ENCODE data around the gene SCAI. TPM values are rescaled to one million over a fixed set of nuclear protein-coding genes. Genes with fewer than 3 reads are reported as not detected.
A peak's percentile ranks its signal among the peaks of the same experiment; 100 is the strongest.
"Not testable (repeated sequence)": the region's sequence is repeated elsewhere in the genome, so short reads cannot be mapped to it uniquely, and the experiment has no call there.

SCAI gene
- total RNA-seq, result 7.2 TPM

DNA sequence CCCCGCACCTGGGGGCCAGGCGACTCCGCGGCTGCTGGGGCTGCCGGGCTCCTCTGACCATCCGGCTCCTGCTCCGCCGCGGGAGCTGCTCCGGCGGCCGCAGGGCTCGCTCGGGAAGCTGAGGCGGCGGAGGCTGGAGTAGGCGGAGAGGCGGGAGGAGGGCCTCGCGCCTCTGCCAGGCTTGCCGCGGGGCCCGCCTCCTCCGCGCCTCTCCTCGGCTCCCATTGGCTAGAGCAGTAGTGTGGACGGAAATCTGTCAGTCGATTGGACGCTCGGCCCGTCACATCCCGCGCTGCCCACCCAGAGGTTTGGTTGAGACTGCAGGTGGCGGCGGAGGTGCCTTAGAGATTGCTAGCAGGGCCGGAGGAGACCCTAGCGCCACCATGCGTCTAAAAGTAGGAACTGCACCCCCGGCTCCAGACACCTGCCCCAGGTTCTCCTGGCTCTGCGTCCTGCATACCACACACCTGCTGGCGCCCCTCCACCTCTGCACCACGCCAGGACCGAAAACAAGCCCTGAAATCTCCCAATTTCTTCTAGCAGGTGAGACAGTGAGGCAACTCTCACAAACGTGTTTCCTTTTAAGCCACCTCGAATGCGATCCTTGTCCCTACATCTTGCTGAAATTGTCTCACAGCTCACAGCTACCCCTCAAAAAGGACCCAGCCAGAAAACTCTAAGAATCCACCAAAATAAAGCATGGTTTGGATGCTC, at the start of gene SCAI:
SCAI (minus strand) TSS at position 152 of the 714 bp plus-strand sequence; CDS start at position 61, 91 bp downstream.
- peak; percentile 99 for DNase-seq (ENCODE audit: low spot score)

DNA sequence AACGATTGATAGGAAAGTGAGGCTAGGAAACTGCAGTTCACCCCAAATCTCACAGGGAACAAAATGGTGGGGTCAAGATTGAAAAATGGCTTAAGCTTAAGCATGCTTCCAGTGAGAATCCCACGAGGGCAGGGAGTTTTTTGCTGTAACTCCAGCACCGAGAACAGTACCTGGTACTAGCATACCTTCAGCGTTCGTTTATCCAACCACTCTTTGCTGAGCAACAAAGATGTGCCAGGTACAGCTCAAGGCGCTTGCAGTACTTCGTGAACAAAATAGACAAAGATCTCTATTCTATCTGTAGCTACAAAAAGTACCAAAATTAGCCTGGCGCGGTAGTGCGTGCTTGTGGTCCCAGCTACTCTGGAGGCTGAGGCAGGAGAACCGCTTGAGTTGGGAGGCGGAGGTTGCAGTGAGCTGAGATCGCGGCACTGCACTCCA, 47.1 kb upstream of the SCAI start:
- no peak for DNase-seq (ENCODE audit: low spot score)

DNA sequence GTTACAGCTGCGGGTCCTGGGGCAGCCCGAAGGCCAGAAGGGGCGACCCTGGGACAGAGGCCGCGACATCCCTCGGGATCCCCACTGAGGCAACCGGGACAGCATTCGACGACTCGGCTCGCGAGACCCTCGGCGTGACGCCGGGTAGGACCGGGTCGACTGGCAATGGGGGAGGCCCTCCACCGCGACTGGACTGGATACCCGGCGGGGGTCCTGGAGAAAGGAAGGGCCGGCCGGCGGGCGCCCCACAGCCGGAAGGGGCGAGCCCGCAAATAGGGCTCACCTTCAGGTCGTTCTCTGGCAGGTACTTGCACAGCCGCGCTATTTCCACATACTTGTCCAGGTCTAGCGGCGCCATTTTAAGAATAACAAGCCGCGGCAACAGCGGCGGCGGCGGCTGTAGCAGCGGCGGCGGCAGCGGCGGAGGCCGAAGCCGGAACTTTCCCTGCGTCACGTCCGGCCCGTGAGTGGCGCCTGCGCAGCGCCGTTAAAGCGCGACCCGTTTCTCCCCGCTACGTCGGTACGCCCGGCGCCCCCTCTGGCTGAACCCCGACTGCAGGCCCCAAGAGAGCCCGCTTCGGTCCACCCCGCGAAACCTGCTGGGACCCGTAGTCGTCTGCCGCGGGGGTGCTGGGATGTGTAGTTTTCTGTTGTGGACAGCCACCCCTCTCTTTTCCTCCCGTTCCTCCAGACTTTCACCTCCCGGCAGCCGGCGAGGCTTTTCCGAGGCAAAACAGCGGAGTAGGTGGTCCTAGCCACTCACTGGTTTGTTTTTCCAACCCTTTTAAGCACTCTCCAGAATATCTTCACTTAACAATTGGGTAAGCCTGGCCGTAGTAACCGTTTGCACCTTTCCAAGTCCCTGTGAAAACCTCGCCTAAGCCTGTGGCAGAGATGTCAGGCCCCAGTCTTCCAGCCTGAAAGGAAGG, 46.3 kb upstream of the SCAI start, which contains the start of gene PPP6C:
PPP6C (minus strand) TSS at position 443 of the 929 bp plus-strand sequence; CDS start at position 358, 85 bp downstream.
- peak; percentile 98 for DNase-seq (ENCODE audit: low spot score)

DNA sequence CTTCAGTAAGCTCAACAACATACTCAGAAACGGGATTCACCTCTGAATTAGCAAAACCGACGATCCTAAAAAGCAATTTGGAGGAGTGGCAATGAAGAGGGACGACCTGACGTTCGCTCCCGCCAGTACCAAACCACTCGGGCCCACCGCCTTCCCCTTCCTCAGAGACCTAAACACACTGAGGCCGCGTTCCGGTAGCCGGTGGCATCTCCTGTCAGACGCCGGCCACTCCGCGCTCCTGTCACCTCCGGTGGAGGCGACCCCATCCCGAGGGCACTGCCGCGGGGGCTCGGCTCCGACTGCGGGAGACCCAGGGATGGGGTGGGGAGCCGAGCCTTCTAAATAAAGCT, 45.7 kb upstream of the SCAI start:
- peak; percentile 53 for DNase-seq (ENCODE audit: low spot score)

DNA sequence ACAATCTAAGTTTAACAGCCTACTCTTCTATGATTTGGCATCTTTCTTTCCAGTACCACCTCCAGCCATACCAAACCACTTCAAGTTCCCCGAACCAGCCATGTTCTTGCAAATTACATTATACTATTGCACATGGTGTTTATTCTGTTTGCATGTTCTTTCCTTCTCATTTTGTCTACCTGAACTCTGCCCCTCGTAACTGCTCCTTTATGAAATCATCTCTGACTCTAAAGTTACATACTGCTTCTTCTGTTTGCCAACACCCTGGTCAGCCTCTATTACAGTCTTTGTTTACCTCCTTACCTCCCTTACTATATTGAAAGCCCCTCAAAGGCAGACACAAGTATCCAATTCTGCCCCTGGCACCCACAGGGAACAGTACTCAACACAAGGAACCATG, 40.2 kb upstream of the SCAI start:
- no peak for DNase-seq (ENCODE audit: low spot score)

DNA sequence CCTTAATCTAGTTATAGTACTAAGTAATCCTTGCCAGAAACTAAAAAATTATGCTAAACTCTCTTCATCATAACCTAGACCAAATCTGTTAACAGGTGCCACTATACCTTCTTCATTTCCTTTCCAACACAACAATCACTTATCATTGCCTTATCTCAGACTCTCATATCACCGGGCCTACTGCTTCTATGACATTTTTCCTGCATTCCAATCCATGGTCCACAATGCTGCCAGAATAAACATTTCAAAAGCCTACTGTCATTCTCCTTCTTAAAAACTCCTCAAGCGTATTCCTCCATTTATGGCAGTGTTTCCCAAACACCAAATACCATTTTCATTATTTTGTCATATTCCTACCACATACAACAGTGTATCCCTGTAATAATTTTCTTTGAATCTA, 39.7 kb upstream of the SCAI start:
- no peak for DNase-seq (ENCODE audit: low spot score)

DNA sequence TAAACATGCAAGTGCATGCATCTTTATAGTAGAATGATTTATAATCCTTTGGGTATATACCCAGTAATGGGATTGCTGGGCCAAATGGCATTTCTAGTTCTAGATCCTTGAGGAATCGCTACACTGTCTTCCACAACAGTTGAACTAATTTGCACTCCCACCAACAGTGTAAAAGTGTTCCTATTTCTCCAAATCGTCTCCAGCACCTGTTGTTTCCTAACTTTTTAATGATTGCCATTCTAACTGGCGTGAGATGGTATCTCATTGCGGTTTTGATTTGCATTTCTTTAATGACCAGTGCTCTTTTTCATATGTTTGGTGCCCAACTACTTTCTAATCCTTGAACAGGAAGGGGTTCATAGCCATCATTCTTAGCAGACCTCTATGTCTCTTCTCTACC, 38.4 kb upstream of the SCAI start:
- not testable (repeated sequence) for DNase-seq (ENCODE audit: low spot score)

DNA sequence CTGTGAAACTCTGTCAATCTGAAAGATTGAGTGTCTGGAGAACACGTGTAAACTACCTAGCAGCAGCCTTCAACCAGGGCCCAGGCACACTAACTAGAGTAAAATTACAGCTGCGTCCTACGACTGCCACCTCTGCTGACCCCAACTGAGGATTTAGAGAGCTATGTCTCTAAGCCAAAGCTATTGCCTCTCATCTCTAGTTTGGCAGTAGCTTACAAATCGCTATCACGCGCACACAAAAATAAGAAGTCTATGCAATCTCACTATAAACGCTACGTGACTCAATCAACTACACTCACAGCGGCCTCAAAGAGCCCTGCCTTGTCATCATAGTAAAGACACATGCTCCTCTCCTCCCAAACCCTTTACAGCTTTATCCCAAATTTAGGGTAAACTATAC, 37.5 kb upstream of the SCAI start:
- no peak for DNase-seq (ENCODE audit: low spot score)

DNA sequence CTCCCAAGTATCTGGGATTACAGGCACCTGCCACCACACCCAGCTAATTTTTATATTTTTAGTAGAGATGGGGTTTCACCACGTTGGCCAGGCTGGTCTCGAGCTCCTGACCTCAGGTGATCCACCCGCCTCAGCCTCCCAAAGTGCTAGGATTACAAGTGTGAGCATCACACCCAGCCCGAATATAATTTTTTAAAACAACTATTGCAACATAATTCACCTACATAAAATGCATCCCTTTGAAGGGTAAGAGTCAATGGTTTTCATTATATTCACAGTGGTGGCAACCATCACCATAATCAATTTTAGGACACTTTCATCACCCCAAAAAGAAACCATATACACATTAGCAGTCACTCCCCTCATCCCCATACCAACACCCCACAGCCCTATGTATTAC, 36.4 kb upstream of the SCAI start:
- DNase-seq (ENCODE audit: low spot score), result not testable (repeated sequence)

DNA sequence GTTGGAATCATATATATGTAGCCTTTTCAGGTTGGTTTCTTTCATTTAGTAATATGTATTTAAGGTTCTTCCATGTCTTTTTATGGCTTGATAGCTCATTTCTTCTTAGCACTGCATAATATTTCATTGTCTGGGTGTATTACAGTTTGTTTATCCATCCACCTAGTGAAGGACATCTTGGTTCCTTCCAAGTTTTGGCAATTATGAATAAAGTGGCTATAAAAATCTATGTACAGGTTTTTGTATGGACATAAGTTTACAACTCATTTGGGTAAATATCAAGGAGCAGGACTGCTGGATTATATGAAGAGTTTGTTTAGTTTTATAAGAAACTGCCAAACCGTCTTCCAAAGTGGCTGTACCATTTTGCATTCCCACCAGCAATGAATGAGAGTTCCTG, 34.6 kb upstream of the SCAI start:
- DNase-seq (ENCODE audit: low spot score), result no peak

DNA sequence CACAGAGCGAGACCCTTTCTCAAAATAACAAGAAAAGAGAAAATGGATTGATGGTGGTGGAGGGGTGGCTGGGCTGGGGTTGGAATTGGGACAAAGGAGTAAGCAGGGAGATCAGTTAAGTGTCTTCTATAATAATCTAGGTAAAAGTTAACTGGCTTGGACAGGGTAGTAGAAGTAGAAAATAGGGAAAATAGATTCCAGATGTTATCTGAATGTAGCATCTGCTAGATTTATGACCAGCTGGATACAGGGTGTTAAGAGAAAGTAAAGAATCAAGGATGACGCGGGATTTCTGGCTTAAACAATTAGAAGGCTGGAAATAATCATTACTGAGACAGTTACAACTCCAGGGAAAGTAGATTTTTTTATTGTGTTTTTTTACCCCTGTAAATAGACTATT, 33.3 kb upstream of the SCAI start:
- no peak for DNase-seq (ENCODE audit: low spot score)

DNA sequence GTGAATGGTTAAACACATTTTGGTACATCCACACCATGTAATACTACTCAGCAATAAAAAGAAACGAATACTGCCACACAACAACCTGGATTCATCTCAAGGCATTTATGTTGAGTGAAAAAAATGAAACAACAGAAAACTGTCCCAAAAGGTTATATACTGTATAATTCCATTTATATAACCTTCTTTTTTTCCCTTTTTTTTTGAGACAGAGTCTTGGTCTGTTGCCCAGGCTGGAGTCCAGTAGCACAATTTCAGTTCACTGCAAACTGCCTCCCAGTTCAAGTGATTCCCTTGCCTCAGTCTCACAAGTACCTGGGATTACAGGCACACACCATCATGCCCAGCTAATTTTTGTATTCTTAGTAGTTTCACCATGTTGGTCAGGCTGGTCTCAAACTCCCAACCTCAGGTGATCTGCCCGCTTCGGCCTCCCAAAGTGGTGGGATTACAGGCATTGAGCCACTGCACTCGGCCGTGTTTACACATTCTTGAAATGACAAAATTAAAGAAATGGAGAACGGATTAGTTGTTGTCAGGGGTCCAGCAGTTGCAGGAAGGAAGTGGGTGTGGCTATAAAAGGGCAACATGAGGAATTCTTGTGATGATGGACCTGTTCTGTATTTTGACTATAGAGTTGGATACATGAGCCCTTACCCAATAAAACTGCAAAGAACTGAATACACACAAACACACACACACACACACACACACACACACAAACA, 28.9 kb upstream of the SCAI start:
- no peak for DNase-seq (ENCODE audit: low spot score)

DNA sequence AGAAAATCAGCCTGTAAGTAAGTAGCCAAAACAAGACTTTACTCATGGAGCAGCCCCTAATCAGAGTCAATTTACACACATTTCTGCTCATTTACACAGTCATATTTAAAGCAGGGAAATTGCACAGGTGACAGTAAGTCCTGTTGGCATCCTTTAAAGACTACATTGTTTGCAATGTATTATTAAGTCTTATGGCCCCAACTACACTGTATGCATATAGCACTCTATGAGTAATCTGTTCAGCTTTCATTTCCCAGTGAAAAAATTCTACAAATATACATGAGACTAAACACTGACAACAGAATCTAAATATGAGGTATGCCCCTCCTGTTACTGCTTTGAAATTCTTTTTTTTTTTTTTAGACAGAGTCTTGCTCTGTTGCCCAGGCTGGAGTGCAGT, 26.6 kb upstream of the SCAI start:
- no peak for DNase-seq (ENCODE audit: low spot score)

DNA sequence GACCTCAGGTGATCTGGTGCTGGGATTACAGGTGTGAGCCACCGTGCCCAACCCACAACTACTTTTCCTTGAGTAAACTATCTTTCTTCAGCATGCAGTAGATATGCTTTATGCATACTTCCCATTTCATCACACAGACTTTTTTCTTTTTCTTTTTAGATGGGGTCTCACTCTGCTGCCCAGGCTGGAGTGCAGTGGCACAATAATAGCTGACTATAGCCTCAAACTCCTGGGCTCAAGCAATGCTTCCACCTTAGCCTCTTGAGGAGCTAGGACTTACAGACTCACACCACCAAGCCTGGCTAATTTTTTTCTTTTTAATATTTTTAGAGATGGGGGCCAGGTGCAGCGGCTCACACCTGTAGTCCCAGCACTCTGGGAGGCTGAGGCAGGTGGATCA, 23.4 kb upstream of the SCAI start:
- no peak for DNase-seq (ENCODE audit: low spot score)

DNA sequence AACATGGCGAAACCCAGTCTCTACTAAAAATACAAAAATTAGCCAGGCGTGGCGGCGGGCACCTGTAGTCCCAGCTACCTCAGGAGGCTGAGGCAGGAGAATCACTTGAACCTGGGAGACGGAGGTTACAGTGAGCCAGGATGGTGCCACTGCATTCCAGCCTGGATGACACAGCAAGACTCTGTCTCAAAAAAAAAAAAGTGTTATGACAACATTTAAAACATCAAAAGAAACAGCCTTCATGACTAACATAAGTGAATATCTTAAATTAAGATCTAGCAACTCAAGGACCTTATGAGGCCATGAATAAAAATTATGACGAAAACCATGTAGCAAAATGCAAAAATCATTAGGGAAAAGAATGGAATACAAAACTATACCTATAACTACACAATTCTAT, 19.6 kb upstream of the SCAI start:
- not testable (repeated sequence) for DNase-seq (ENCODE audit: low spot score)

DNA sequence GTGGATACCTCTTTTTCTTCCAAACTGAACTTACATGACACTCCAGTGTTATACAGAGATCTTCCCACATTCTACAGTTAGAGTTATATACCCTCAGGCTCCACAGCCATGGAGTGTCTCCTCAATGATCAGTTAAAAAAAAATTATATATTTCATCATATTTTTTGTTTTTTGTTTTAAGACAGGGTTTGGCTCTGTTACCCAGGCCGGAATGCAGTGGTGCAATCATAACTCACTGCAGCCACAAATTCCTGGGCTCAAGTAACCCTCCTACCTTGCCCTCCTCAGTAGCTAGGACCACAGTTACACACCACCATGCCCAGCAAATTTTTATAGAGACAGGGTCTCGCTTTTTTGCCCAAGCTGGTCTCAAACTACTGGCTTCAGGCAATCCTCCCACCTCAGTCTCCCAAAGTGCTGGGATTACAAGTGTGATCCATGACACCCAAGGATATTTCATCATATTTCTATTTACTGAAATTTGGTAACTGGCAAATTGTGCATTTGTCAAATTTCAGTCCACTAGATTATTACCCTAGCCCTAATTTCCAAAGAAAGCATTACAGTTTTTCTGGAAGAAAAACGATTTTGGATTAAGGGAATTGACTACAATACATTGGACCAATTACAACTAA, 18.1 kb upstream of the SCAI start:
- no peak for DNase-seq (ENCODE audit: low spot score)

DNA sequence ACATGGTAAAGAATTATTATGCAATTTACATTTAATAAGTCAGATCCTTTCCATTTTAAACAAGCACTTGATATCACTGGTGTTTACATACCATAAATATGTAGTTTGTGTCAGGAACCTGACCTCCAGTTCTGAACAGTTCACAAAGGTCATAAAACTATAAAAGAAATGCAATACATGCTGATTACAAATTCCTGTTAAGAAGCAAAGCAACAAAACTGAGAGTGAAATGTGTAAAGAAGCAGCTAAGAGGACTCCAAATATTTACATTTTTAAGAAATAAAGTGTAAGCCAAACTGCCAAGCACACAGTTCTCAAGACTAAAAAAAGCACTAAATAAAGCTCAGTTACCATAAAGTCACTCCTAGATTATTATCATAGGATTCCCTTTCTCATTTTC, 17.4 kb upstream of the SCAI start:
- DNase-seq (ENCODE audit: low spot score), result no peak

DNA sequence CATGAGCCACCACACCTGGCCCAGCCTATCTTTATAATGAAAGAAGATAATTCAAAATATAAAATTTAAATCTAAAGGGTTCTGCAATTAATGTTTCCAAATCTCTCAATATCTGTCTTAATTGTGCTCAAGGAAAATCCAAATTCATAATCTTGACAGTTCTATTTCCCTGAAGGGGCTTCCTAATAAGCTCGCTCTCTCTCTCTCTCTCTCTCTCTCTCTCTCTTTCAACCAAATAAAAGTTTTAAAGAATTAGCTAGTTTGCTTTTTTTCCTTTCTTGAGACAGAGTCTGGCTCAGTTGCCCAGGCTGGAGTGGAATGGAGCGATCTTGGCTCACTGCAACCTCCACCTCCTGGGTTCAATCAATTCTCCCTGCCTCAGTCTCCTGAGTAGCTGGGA, 13.2 kb upstream of the SCAI start:
- no peak for DNase-seq (ENCODE audit: low spot score)

DNA sequence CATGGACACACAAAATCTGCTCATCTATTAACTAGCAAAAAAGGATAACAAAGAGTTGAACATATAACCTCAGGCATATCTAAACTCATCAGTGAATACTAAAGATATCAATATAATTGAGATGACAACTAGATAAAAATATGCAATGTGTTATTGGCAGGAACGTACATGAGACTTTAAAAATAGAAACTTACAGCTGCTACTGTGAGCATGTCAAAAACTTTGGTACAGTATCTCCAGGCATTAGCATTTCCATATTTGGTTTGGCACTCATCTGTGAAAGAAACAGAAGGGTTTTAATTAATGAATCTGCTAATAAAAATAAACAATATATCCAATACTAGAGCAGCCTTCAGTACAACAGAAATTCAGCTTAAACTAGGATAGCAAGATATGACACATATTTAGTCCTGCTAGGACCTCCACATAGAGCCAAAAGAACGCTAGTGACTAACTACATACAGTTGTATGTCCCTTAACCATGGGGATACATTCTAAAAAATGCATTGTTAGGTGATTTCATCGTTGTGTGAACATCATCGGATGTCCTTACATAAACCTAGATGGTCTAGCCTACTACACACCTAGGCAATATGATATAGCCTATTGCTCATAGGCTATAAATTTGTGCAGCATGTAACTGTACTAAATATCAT, 10.5 kb upstream of the SCAI start:
- no peak for DNase-seq (ENCODE audit: low spot score)

DNA sequence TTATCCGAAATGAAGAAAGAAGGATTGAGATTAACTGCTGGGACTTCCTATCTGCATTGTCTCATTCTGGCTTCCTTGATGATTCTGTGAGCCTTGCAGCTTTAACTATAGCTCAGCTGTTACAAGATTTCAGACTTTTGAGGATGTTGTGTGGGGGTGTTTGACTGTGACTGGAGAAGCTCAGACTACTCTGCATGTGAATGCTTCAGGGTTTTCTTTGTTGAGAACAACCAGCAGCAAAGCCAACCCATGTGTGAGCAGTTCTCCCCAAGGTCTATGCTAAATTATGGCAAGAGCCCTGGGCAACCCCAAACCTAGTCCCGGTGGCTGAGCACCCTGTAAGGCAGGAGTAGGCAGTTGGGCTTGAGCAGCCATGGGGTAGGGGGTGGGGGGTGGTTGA, 8.4 kb upstream of the SCAI start:
- no peak for DNase-seq (ENCODE audit: low spot score)

All from ureter (tissue), 1 donor.